Measurements from ENCODE around the gene ACACA.

DNA sequence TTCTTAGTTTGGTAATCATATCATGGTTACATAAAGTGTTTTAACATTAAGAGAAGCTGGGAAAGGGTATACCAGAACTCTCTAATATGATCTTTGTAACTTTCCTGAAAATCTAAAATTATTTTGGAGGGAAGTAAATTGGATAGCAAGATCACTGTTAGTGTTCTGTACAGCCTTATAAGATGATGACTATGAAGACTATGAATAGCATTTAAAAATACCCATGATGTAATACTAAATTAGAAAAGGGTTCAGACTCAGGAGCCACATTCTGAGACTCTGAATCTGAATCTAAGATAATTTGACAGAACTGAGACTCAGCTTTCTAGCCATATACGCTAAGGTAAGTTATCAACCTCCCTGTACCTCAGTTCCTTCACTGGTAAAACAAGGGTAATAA is 238.9 kb downstream of the ACACA start:
- TF ChIP-seq, protein P1, sequence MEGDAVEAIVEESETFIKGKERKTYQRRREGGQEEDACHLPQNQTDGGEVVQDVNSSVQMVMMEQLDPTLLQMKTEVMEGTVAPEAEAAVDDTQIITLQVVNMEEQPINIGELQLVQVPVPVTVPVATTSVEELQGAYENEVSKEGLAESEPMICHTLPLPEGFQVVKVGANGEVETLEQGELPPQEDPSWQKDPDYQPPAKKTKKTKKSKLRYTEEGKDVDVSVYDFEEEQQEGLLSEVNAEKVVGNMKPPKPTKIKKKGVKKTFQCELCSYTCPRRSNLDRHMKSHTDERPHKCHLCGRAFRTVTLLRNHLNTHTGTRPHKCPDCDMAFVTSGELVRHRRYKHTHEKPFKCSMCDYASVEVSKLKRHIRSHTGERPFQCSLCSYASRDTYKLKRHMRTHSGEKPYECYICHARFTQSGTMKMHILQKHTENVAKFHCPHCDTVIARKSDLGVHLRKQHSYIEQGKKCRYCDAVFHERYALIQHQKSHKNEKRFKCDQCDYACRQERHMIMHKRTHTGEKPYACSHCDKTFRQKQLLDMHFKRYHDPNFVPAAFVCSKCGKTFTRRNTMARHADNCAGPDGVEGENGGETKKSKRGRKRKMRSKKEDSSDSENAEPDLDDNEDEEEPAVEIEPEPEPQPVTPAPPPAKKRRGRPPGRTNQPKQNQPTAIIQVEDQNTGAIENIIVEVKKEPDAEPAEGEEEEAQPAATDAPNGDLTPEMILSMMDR (IDR thresholded peaks at IDR 0.05), result no peak
- no peak for TF ChIP-seq POLR2A (IDR thresholded peaks at IDR 0.05)

Data from tibial nerve (tissue), 3 donors.